ENCODE results near the gene OR6S1.

- no peak for TF ChIP-seq CTCF (IDR thresholded peaks at IDR 0.05; ENCODE audit: low read depth, low read length, poor library complexity, severe bottlenecking)
- TF ChIP-seq EZH2phosphoT487 (IDR thresholded peaks at IDR 0.05; ENCODE audit: borderline replicate concordance, low read length) = no peak
These were observed 691 bp upstream of the OR6S1 start for GRCh38 chr14:20642182-20642581.

Data from DOHH2 (cell line).